K562 (cell line): Measurements from ENCODE around the gene L3MBTL3. TPM values are rescaled to one million over a fixed set of nuclear protein-coding genes. Genes with fewer than 3 reads are reported as not detected.

Experiments used
- ATAC-seq: fragments of 200-7000 bp; cut with Tn5 transposase; 3 replicates; pipeline ENCODE4 v1.9.1; 2020; ENCODE audit warnings: moderate library complexity
- BruUV-seq: library from RNA; stranded (reverse); fragments of 400-500 nt; replicated peaks from 2 replicates; lab custom pipeline; 2021; lab: Mats Ljungman, UMichigan
- CTCF ChIA-PET: fragments of 300-600 bp; formaldehyde crosslinking; extraction: SDS; loops from one replicate; lab custom pipeline; 2021; ENCODE audit warnings: low intra/inter-chr PET ratio; lab: Yijun Ruan, JAX
- POLR2A ChIA-PET: fragments of 300-600, 350-650 bp; sonication (Branson Sonifier 250); formaldehyde crosslinking; extraction: SDS; loops from one replicate; lab custom pipeline; 2021; ENCODE audit warnings: antibody characterized with exemption, inconsistent platforms; lab: Yijun Ruan, JAX
- DNase-seq, 4 experiments: peaks; one replicate each; pipeline versions ENCODE4 v3.0.0 to v3.0.0-alpha.2; 2011 to 2018; ENCODE audit warnings: low spot score in 3 of 4, mixed read lengths in 3 of 4; ENCODE audit errors: extremely low read depth in 1 of 4
- FAIRE-seq: peaks from 2 replicates; lab custom pipeline; 2011; peaks lifted over from hg19 to GRCh38; lab: Jason Lieb, UNC
- H2AFZ ChIP-seq: 2 replicates; pipeline ENCODE4 v1.6.0; 2011; ENCODE audit warnings: low read depth, low read length, control low read depth, inconsistent platforms
- H3K27ac ChIP-seq: fragments of 200-600 bp; 3 replicates; pipeline ENCODE4 v1.8.0; 2011; ENCODE audit warnings: low read depth, mild to moderate bottlenecking, control low read depth, inconsistent platforms, low read length, moderate library complexity, mixed read lengths; ENCODE audit errors: extremely low read depth
- H3K27me3 ChIP-seq, 2 experiments: fragments of 300-600 bp in 1 of 2; 2 replicates in 1 of 2; 3 replicates in 1 of 2; pipeline versions ENCODE4 v1.6.0 to v1.8.0; 2011; ENCODE audit warnings: inconsistent platforms in 2 of 2, low read length in 2 of 2, mild to moderate bottlenecking in 1 of 2, mixed read lengths in 1 of 2, moderate library complexity in 1 of 2; ENCODE audit not compliant: control insufficient read depth in 2 of 2, insufficient read depth in 2 of 2
- H3K36me3 ChIP-seq: fragments of 300-600 bp; 3 replicates; pipeline ENCODE4 v1.8.0; 2011; ENCODE audit warnings: mild to moderate bottlenecking, low read length, inconsistent platforms; ENCODE audit not compliant: control insufficient read depth, insufficient read depth
- H3K4me1 ChIP-seq, 2 experiments: fragments of 200-600 bp in 1 of 2; replicated peaks in 1 of 2; 2 replicates in 1 of 2; 3 replicates in 1 of 2; pipeline versions ENCODE4 v1.5.1 to v1.8.0; 2011; ENCODE audit warnings: inconsistent platforms in 2 of 2, low read length in 2 of 2, mild to moderate bottlenecking in 1 of 2, mixed read lengths in 1 of 2, moderate library complexity in 1 of 2; ENCODE audit not compliant: control insufficient read depth in 2 of 2, insufficient read depth in 2 of 2
- H3K4me2 ChIP-seq: 2 replicates; pipeline ENCODE4 v1.6.1; 2011; ENCODE audit warnings: low read length, control low read depth, inconsistent platforms, mixed read lengths; ENCODE audit not compliant: insufficient read depth
- H3K4me3 ChIP-seq: fragments of 200-600 bp; sonication (generic), shearing (Covaris generic); 2 replicates; pipeline ENCODE4 v1.5.1; 2016; ENCODE audit warnings: control low read depth, inconsistent platforms
- H3K79me2 ChIP-seq: fragments of 200-600 bp; 3 replicates; pipeline ENCODE4 v1.8.0; 2011; ENCODE audit warnings: low read length, inconsistent platforms; ENCODE audit not compliant: control insufficient read depth, insufficient read depth
- H3K9ac ChIP-seq, 2 experiments: 2 replicates each; pipeline versions ENCODE4 v1.6.0 to v1.6.1; 2011; ENCODE audit warnings: low read depth in 2 of 2, low read length in 2 of 2, control low read depth in 1 of 2, inconsistent platforms in 1 of 2, mild to moderate bottlenecking in 1 of 2, mixed read lengths in 1 of 2; ENCODE audit not compliant: insufficient read depth in 1 of 2
- H3K9me1 ChIP-seq: one replicate; pipeline ENCODE4 v1.6.0; 2011; ENCODE audit warnings: inconsistent platforms, mild to moderate bottlenecking, low read length, moderate library complexity; ENCODE audit not compliant: control insufficient read depth, insufficient read depth
- H3K9me3 ChIP-seq: replicated peaks from 2 replicates; pipeline ENCODE4 v1.5.1; 2011; ENCODE audit warnings: low read depth, low read length, inconsistent platforms; ENCODE audit not compliant: control insufficient read depth, insufficient read depth
- H4K20me1 ChIP-seq: replicated peaks from 2 replicates; pipeline ENCODE4 v1.6.1; 2011; ENCODE audit warnings: low read length, inconsistent platforms, mixed read lengths; ENCODE audit not compliant: control insufficient read depth, insufficient read depth
- KAT7 ChIP-seq: sonication (generic); formaldehyde crosslinking; IDR thresholded peaks from 2 replicates; pipeline ENCODE4 v1.8.0; 2022; ENCODE audit warnings: missing genetic modification reagents, mild to moderate bottlenecking, borderline replicate concordance
- NR1H2 ChIP-seq: sonication (generic); formaldehyde crosslinking; IDR thresholded peaks from 2 replicates; pipeline ENCODE4 v1.4.0; 2020; ENCODE audit warnings: mild to moderate bottlenecking, missing genetic modification reagents
- RERE ChIP-seq: sonication (generic); formaldehyde crosslinking; IDR thresholded peaks from 2 replicates; pipeline ENCODE4 v1.8.0; 2023; ENCODE audit warnings: missing genetic modification reagents, mild to moderate bottlenecking, borderline replicate concordance
- RFX5 ChIP-seq: IDR thresholded peaks from 2 replicates; pipeline ENCODE4 v1.6.1; 2011; ENCODE audit warnings: low read depth, mild to moderate bottlenecking, improper control_type of control experiment, low read length
- SP2 ChIP-seq: IDR thresholded peaks from 2 replicates; pipeline ENCODE4 v1.6.1; 2011; ENCODE audit warnings: mild to moderate bottlenecking, low read depth, low read length, moderate library complexity; ENCODE audit not compliant: poor library complexity, severe bottlenecking; ENCODE audit errors: extremely low read depth
- TFAM ChIP-seq: fragments of 250-450 bp; sonication (Bioruptor Pico); conservative IDR thresholded peaks from 2 replicates; pipeline ENCODE4 v1.5.0; 2021; ENCODE audit warnings: mild to moderate bottlenecking, moderate library complexity
- YBX1 ChIP-seq: fragments of 450-650 bp; IDR thresholded peaks from 2 replicates; pipeline ENCODE4 v1.7.1; 2016; ENCODE audit warnings: mild to moderate bottlenecking
- ZNF77 ChIP-seq: fragments of 250-450 bp; sonication (Bioruptor Pico); IDR thresholded peaks from 2 replicates; pipeline ENCODE4 v1.5.0; 2020
- WGBS: fragments of 100-300 bp; shearing (Covaris generic); methylation state at CpG from one replicate; pipeline ENCODE4 v1.1.6; 2016; ENCODE audit warnings: low coverage, mixed read lengths; ENCODE audit not compliant: insufficient coverage; ENCODE audit errors: missing lambda C conversion rate; 5-methylcytosine and 5-hydroxymethylcytosine counted together
- in situ Hi-C: fragments of 300-500 bp; cut with MboI; formaldehyde crosslinking; loops from 4 replicates; pipeline ENCODE4 v1.15.0; 2018; ENCODE audit warnings: inconsistent platforms, mixed read lengths
- intact Hi-C: fragments of 100-400 bp; cut with micrococcal nuclease; formaldehyde crosslinking; loops from 2 replicates; pipeline ENCODE4 v1.14.2; 2022
- polyA plus RNA-seq, 8 experiments: library from polyadenylated mRNA; depleted of rRNA in 4 of 8; stranded (reverse) in 5 of 8; unstranded in 3 of 8; fragments of >200 nt; fragmentation: Nextera tagmentation in 2 of 8; fragmentation: Illumina TruSeq in 1 of 8; extraction: Ambion mirVana in 2 of 8; extraction: Trizol in 1 of 8; gene quantifications; 2 replicates each; pipeline versions ENCODE4 v1.2.1 to v1.2.3, GENCODE V29; 2011 to 2014; ENCODE audit warnings: inconsistent platforms in 1 of 8, missing spikeins in 1 of 8
- total RNA-seq, 7 experiments: library from RNA; depleted of rRNA in 6 of 7; stranded (reverse); fragments of >200 nt in 6 of 7; fragmentation: Illumina TruSeq in 2 of 7; extraction: Trizol in 2 of 7; gene quantifications; 2 replicates each; pipeline versions ENCODE4 v1.2.1 to v1.2.3, GENCODE V29; 2011 to 2021; ENCODE audit warnings: low replicate concordance in 1 of 7
- TF ChIP-seq, protein P1 (sequence below): fragments of 250-450 bp; sonication (Bioruptor Pico); IDR thresholded peaks from 2 replicates; pipeline ENCODE4 v1.4.0; 2020; ENCODE audit warnings: mild to moderate bottlenecking, moderate library complexity, borderline replicate concordance

L3MBTL3 gene
- total and polyA plus RNA-seq, 9 of the 15 experiments (the other 6 are each of a cell fraction or from before 2014, with no cell fraction given), result 0.83 to 6.9 (median 5.4) TPM

GRCh38 chr6:130162421-130162820 lies 144.0 kb downstream of the L3MBTL3 start:
- no peak overlapping the region for H3K4me3 ChIP-seq
- ChIA-PET POLR2A (interaction anchor here (1.2 kb wide), 1 partner anchor 19 kb away, joined by 3 read pairs; no protein-coding TSS in a partner anchor), CTCF (no interaction called here)
- in situ Hi-C loops (no loop called here), intact Hi-C loops (no loop called here)
- no peaks in the 10 kb centered on the region for H4K20me1 ChIP-seq
- BruUV-seq, result no TSS peak
- H3K36me3 ChIP-seq, result no peaks in the 10 kb centered on the region
- no peaks in the 10 kb centered on the region for H3K79me2 ChIP-seq
- WGBS, result 4% methylated on average over 2 of the region's 2 CpGs
- no peak overlapping the region for H3K27ac ChIP-seq
- FAIRE-seq (no peak), ATAC-seq (no peak), DNase-seq (no peak)
- H3K9ac ChIP-seq, result no peak overlapping the region
- H3K9me1 ChIP-seq, result no peaks in the 10 kb centered on the region
- no peak overlapping the region for H3K4me2 ChIP-seq
- TF ChIP-seq NR1H2, result no peak
- TF ChIP-seq YBX1, result no peak
- TF ChIP-seq TFAM, result no peak
- no peak for TF ChIP-seq RFX5
- no peak for TF ChIP-seq KAT7
- TF ChIP-seq SP2, result no peak
- no peaks in the 10 kb centered on the region for H3K4me1 ChIP-seq
- H3K9me3 ChIP-seq, result no peaks in the 10 kb centered on the region
- H3K27me3 ChIP-seq, result peaks cover 0 to 4% of the 10 kb centered on the region in 2 experiments; a peak in 3 of 5 replicates
- H2AFZ ChIP-seq, result no peak overlapping the region

GRCh38 chr6:130163266-130163665 lies 144.9 kb downstream of the L3MBTL3 start:
- BruUV-seq, result no TSS peak
- Histone ChIP-seq H2AFZ (no peak overlapping the region), H3K27me3 (peaks cover 0 to 4% of the 10 kb centered on the region in 2 experiments; a peak in 3 of 5 replicates), H3K36me3 (no peaks in the 10 kb centered on the region), H3K9me1 (no peaks in the 10 kb centered on the region), H4K20me1 (no peaks in the 10 kb centered on the region), H3K4me2 (no peak overlapping the region), H3K4me3 (no peak overlapping the region), H3K4me1 (no peaks in the 10 kb centered on the region), H3K27ac (no peak overlapping the region), H3K9me3 (no peaks in the 10 kb centered on the region), H3K9ac (no peak overlapping the region), H3K79me2 (no peaks in the 10 kb centered on the region)
- ChIA-PET POLR2A (interaction anchor here (1.2 kb wide), 1 partner anchor 18 kb away, joined by 3 read pairs; no protein-coding TSS in a partner anchor), CTCF (no interaction called here)
- ATAC-seq, result no peak
- no peak for FAIRE-seq
- in situ Hi-C loops, result no loop called here
- DNase-seq, result no peak
- intact Hi-C loops, result no loop called here
- WGBS, result 2% methylated on average over 2 of the region's 2 CpGs
- TF ChIP-seq ZNF77 (CRISPR knock-in tag), result no peak
- TF ChIP-seq RERE, result no peak
- TF ChIP-seq, protein P1, sequence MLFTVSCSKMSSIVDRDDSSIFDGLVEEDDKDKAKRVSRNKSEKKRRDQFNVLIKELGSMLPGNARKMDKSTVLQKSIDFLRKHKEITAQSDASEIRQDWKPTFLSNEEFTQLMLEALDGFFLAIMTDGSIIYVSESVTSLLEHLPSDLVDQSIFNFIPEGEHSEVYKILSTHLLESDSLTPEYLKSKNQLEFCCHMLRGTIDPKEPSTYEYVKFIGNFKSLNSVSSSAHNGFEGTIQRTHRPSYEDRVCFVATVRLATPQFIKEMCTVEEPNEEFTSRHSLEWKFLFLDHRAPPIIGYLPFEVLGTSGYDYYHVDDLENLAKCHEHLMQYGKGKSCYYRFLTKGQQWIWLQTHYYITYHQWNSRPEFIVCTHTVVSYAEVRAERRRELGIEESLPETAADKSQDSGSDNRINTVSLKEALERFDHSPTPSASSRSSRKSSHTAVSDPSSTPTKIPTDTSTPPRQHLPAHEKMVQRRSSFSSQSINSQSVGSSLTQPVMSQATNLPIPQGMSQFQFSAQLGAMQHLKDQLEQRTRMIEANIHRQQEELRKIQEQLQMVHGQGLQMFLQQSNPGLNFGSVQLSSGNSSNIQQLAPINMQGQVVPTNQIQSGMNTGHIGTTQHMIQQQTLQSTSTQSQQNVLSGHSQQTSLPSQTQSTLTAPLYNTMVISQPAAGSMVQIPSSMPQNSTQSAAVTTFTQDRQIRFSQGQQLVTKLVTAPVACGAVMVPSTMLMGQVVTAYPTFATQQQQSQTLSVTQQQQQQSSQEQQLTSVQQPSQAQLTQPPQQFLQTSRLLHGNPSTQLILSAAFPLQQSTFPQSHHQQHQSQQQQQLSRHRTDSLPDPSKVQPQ, result no peak
